Pons (tissue), 1 donor: Measurements from ENCODE around the gene SASH1.
A peak's percentile ranks its signal among the peaks of the same experiment; 100 is the strongest.

Source experiments
- DNase-seq: peaks from one replicate; pipeline ENCODE4 v3.0.0-alpha.2; 2016; ENCODE audit warnings: low spot score

SASH1 gene

DNA sequence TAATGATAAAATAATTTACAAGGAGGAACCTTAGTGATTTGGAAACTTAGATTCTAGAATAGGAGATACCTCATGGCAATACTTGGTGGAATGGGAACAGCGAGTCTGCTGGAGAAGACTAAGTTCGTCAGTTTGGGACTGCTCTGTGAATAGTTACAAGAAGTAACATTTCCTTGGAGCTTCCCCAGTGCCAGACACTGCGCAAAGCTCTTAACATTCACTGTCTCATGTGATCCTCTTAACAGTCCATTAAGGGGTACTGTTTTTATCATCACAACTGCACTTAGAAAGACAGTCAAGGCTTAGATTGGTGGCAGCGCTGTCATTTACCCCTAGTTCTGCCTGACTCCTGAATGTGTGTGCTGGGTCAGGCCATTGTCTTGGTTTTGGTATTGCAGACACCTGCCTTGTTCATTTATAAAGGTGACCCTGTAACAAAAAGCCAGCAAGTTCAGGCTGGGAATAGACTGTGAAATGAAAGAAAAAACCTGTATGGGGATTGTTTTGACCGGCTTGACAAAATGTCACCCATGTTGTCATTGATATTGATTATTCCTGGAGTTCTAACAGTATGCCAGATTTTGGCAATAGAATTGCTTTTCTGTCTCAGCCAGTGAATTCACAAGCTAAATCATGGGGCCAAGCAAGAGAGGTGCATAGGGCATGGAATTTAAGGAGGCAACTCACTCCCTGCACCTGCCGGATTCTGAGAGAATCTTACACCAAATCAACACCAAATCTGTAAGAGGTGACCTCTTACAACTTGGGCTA lies 118.4 kb downstream of the SASH1 start:
- DNase-seq = no peak

- no peak for DNase-seq
These were observed 119.4 kb downstream of the SASH1 start for GRCh38 chr6:148461986-148462577.

- DNase-seq = no peak
These were observed 121.0 kb downstream of the SASH1 start for GRCh38 chr6:148463671-148464070.

DNA sequence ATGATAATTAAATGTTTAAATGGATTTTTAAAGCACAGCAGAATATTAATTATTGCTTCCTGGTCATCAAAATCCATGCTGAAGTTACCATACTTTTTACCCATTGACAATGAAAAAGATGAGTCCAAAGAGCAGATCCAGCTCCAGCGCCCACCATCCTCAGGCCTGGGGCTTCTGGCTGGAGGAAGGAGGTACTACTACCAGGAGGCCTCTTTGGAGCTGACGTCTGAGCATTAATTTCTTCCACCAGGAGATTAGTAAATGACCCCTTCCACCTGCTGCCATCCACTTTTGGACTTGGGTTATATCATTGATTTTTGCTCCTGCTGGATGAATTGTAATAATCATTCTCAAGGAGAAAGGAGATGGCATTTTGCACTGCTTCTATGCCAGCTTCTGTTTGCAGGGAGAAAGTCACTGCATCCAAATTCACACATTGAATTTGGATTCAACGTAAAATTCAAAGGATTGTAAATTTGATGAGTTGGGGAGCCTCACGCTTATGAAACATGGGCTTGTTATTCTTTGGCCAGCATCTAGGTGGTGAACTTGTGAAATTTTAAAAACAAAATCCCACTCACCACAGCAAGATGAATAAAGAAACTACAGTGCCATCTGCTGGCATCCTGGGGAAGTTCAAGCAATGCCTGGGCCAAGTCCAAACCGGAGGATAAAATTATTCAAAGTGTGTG lies 121.8 kb downstream of the SASH1 start:
- peak; percentile 90 for DNase-seq

- no peak for DNase-seq
These were observed 122.3 kb downstream of the SASH1 start for GRCh38 chr6:148465011-148465335.

DNA sequence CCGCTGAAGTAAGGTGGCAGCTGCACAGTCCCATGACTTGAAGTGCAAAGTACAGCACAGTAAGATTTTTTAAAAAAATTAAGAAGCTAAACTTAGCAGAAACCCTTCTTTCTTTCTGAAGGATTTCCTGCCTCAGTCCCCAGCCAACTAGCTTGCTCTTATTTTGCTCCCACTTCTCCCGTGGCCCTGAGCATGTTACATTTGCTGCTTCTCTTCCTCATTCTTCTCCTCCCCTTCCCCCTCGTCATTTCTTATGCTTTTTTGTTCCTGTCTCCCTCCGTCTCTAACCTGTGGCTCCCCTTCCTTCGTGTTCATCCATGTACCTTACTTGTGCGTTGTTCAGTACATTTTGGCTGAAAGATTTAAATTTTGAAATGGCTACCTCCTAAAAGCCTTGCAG lies 123.0 kb downstream of the SASH1 start:
- no peak for DNase-seq

GRCh38 chr6:148466158-148466557 lies 123.5 kb downstream of the SASH1 start:
- DNase-seq = peak; percentile 82

GRCh38 chr6:148467926-148468325 lies 125.3 kb downstream of the SASH1 start:
- no peak for DNase-seq

DNA sequence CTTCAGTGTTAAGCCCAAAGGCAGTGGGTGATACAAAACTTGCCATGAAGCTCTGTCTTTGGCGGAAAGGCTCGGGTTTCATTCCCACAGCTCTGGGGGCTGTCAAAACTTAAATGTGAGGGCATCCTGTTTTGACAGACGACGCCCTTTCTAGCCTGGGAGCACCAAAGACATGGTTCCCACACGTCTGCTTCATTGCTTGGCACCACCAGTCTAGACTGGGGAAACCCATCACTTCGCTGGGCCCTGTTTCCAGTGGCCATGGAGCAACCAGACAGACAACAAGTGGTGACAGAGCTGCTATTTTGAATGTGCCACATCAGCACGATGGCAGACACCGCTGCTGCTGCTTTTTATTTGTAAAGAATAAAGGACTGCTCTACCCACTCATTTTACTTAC lies 127.5 kb downstream of the SASH1 start:
- DNase-seq = no peak

DNA sequence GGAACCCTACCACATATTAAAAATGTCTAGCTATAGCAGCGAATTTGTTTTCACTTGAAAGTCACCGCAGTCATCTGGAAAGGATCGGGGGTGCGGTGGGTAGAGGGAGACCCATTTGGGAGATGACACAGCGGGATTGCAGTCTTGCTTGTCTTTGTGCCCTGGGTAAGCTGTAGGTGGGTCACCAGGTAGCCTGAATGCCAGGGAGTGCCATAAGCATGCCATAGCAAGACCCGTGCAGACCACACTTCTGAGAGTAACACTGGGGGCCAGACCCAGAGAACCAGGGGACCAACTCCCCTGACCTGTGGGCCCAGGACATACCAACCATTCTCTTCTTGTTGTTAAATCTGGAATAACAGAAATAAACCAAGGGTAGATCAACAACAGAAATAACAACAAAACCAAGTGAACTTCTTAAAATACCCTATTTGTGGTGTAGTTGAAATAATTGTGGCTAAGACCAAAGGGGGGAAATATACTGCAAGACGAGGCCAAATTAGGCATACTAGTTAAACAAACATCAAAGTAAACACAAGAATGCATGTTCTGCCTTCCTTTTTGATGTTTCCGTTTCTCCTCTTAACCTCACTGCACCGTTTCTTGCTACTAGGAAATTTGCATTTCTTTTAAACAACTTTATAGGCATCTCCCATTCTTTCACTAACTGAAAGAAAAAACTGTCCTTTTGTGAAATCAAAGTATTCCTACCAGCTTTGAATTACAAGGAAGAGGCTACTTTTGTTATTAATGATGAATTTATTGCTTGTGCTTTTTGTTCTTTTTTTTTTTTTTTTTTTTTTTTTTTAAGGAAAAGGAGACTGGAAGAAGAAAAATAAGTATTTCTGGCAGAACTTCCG lies 128.2 kb downstream of the SASH1 start:
- DNase-seq = no peak

DNA sequence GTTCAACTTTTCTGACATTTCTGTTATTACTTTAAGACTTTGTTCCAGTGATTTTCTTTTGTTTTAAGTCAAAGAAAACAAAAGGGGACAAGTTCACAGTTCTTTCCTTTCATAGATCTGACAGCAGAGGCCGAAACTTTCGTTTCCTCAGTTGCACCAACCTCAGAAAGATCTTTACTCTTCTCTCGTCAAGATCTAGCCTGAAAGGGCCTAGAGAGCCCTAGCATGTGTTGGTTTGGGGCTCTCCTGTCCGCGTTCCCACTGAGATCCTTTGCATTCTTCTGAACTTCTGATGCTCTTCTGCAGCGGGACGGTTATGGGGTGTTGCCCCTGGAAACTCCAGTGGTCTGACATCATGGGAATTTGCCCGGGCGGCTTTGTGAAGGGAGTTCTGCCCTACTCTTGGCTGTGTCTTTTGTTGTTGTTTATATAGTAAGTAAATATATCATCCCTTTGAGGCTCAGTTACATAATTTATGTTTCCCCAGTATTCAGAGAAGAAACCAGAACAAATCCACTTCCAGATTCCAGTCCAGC lies 129.1 kb downstream of the SASH1 start:
- DNase-seq = no peak

- no peak for DNase-seq
These were observed 129.8 kb downstream of the SASH1 start for GRCh38 chr6:148472171-148473105.

GRCh38 chr6:148479497-148479896 lies 136.9 kb downstream of the SASH1 start:
- no peak for DNase-seq

GRCh38 chr6:148487461-148487860 lies 144.8 kb downstream of the SASH1 start:
- no peak for DNase-seq

DNA sequence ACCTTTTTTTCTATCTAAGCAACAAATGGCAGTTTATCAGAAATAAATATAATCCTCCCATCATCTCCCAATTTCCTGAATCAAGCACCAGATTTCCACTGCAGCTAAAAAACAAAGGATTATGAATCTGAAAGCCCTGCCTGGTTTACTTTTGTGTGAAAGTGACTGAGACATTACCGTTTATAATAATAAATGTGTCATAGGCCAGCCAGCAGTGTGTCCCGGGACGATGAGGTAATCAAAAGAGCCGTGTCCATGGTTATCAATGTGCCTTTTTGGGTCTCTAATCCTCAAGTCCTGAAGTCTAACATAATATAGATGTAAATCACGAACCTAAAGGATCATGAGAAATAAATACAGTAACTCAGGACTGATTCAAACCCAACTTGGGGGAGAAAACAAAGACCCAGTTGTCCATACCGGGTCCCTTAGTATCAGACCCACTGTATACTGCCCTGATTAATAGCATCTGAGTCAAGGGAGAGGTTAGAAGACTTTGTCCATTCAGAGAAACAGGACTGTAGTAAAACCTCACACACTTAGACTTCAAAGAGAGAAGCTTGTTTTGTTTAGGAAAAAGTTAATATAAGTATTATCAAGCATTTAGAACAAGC lies 149.1 kb downstream of the SASH1 start:
- DNase-seq = no peak

GRCh38 chr6:148492654-148493290 lies 150.1 kb downstream of the SASH1 start:
- DNase-seq = no peak

GRCh38 chr6:148493424-148493823 lies 150.8 kb downstream of the SASH1 start:
- DNase-seq = peak; percentile 73

- DNase-seq = no peak
These were observed 151.6 kb downstream of the SASH1 start for GRCh38 chr6:148494226-148494625.

GRCh38 chr6:148495029-148495428 lies 152.4 kb downstream of the SASH1 start:
- no peak for DNase-seq

DNA sequence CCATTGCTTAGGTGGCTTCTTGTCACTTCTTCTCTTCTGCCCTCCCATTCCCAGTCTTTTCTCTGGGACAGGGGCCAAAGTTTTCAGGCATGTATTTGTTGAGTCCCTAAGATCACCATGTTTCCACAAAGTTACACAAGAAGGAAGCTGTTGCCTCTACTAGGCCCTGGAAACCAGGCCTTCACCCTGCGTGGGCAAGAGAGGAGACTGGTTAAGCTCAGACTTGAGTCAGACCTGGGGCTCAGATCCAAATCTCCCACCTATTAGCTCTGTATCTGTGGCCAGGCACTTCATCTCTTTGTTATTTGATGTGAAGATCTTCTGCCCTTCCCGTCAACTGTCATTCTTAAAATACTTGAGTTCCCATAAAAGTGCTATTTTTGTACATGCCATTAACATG lies 154.6 kb downstream of the SASH1 start:
- DNase-seq = no peak
